Lung (tissue), 12 donors: ENCODE data around the gene PRDM10. TPM values are rescaled to one million over a fixed set of nuclear protein-coding genes. Genes with fewer than 3 reads are reported as not detected.

Source experiments
- ATAC-seq: fragments of 200-7000 bp; cut with Tn5 transposase; one replicate; pipeline ENCODE4 v1.9.1; 2020; ENCODE audit warnings: moderate number of reproducible peaks; ENCODE audit not compliant: insufficient read depth, low FRiP score
- DNase-seq, 3 donors: peaks; one replicate each; pipeline ENCODE4 v3.0.0-alpha.2; 2013 to 2017
- H3K27ac ChIP-seq, 2 donors: one replicate each; pipeline ENCODE4 v1.5.1; 2013; ENCODE audit warnings: mild to moderate bottlenecking in 2 of 2, moderate library complexity in 2 of 2, control low read depth in 1 of 2, inconsistent platforms in 1 of 2, low read depth in 1 of 2, low read length in 1 of 2
- H3K27me3 ChIP-seq, 3 donors: one replicate each; pipeline ENCODE4 v1.5.1; 2013; ENCODE audit warnings: low read length in 2 of 3; ENCODE audit not compliant: control insufficient read depth in 3 of 3, insufficient read depth in 3 of 3
- H3K36me3 ChIP-seq, 4 donors: one replicate each; pipeline ENCODE4 v1.5.1; 2013; ENCODE audit warnings: low read length in 4 of 4, mild to moderate bottlenecking in 1 of 4, moderate library complexity in 1 of 4; ENCODE audit not compliant: control insufficient read depth in 4 of 4, insufficient read depth in 4 of 4
- H3K4me1 ChIP-seq, 5 donors: one replicate each; pipeline ENCODE4 v1.5.1; 2013; ENCODE audit warnings: low read length in 5 of 5, mild to moderate bottlenecking in 2 of 5, moderate library complexity in 1 of 5; ENCODE audit not compliant: control insufficient read depth in 5 of 5, insufficient read depth in 5 of 5
- H3K4me3 ChIP-seq: one replicate; pipeline ENCODE4 v1.5.1; 2013; ENCODE audit warnings: mild to moderate bottlenecking, control low read depth, moderate library complexity
- H3K9ac ChIP-seq, 2 donors: one replicate each; pipeline ENCODE4 v1.5.1; 2013; ENCODE audit warnings: low read length in 2 of 2, control low read depth in 1 of 2; ENCODE audit not compliant: insufficient read depth in 1 of 2
- H3K9me3 ChIP-seq, 4 donors: one replicate each; pipeline ENCODE4 v1.5.1; 2013; ENCODE audit warnings: low read length in 3 of 4, mild to moderate bottlenecking in 1 of 4, moderate library complexity in 1 of 4; ENCODE audit not compliant: control insufficient read depth in 4 of 4, insufficient read depth in 3 of 4
- WGBS, 2 donors: extraction: QIAGEN DNeasy Blood & Tissue Kit; methylation state at CpG; one replicate each; pipeline ENCODE4 v1.1.7; 2013; 5-methylcytosine and 5-hydroxymethylcytosine counted together
- polyA plus RNA-seq, 2 donors: library from polyadenylated mRNA; stranded (reverse); fragments of 200-250 nt; gene quantifications; one replicate each; pipeline ENCODE4 v1.2.1, GENCODE V29; 2013
- total RNA-seq, 2 donors: library from RNA; depleted of rRNA in 1 of 2; stranded (reverse); fragments of >200 nt in 1 of 2; gene quantifications; one replicate each; pipeline ENCODE4 v1.2.1, GENCODE V29; 2014 to 2021
- TF ChIP-seq, protein P1 (sequence below): IDR thresholded peaks from 2 replicates; pipeline ENCODE4 v1.5.1; 2012; ENCODE audit warnings: mild to moderate bottlenecking; ENCODE audit errors: control extremely low read depth, extremely low read depth
- donor health status: control.
- donor health status: control.
- donor health status: Bipolar disorder and iron deficiency.
- donor health status: healthy.
- donor health status: DM: yes; HTN: yes; CAD: no.

PRDM10 gene
- total and polyA plus RNA-seq, 4 donors: 2.3 to 19.0 (median 5.7) TPM

DNA sequence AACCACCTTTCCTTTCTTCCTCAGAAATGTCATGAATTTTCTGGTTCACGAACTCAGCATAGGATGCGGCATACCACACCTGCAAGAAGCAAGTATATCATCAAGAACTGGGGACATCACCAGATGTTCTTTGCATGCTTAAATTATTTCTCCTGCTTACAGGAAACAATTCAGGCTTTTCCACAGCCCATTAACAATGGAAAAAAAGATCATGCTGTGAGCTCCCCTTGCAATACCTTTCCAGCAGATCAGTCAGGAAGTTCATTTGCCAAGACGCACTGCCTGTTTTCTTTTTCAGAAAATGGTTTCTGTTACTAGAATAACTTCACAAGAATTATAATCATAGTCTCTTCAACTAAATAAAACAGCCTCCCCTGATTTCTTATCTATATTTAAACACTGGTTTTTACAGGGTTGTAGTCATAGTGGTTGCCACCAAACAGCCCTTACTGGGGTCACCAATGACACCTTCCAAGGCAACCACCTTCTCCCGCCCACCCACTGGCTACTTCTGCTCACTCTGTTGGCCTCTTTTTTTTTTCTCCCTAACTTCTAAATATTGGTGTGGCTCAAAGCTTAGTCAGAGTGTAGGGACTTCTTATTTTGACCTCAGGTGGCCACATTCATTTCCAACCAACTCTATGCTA, 64.9 kb downstream of the PRDM10 start:
- H3K36me3 ChIP-seq: peaks cover 0 to 15% (median 12%) of the 10 kb centered on the region in 4 donors
- ATAC-seq: no peak
- no peak overlapping the region for H3K27ac ChIP-seq
- H3K4me3 ChIP-seq: no peak overlapping the region
- no peak for DNase-seq
- TF ChIP-seq, protein P1, sequence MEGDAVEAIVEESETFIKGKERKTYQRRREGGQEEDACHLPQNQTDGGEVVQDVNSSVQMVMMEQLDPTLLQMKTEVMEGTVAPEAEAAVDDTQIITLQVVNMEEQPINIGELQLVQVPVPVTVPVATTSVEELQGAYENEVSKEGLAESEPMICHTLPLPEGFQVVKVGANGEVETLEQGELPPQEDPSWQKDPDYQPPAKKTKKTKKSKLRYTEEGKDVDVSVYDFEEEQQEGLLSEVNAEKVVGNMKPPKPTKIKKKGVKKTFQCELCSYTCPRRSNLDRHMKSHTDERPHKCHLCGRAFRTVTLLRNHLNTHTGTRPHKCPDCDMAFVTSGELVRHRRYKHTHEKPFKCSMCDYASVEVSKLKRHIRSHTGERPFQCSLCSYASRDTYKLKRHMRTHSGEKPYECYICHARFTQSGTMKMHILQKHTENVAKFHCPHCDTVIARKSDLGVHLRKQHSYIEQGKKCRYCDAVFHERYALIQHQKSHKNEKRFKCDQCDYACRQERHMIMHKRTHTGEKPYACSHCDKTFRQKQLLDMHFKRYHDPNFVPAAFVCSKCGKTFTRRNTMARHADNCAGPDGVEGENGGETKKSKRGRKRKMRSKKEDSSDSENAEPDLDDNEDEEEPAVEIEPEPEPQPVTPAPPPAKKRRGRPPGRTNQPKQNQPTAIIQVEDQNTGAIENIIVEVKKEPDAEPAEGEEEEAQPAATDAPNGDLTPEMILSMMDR: no peak
- no peaks in the 10 kb centered on the region for H3K9me3 ChIP-seq
- H3K27me3 ChIP-seq: no peaks in the 10 kb centered on the region
- H3K9ac ChIP-seq: no peak overlapping the region
- no peaks in the 10 kb centered on the region for H3K4me1 ChIP-seq
- WGBS, 2 donors: 88 to 94% methylated on average over 4 of the region's 4 CpGs

DNA sequence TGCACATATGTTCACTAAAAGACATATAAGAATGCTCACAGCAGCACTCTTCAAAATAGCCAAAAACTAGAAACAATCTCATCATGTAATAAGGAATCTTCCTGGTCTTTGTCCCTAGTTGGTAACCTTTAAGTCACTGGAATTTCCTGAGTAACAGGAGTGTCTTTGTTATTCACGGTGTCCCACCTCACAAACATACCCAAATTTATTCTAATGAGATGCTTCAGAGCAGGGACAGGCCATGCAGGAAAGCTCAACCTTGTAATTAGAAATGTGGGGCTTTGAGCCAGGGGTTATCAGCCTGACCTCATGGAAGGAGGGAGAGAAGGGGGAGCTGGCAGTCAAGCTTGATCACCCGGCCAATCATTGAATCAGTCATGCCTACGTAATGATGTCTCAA, 66.9 kb downstream of the PRDM10 start:
- no peak overlapping the region for H3K4me3 ChIP-seq
- H3K27me3 ChIP-seq: no peaks in the 10 kb centered on the region
- no peak overlapping the region for H3K9ac ChIP-seq
- no peak overlapping the region for H3K27ac ChIP-seq
- ATAC-seq (no peak), DNase-seq (no peak)
- TF ChIP-seq, protein P1: no peak
- no peaks in the 10 kb centered on the region for H3K9me3 ChIP-seq
- H3K36me3 ChIP-seq: peaks cover 0 to 12% (median 8%) of the 10 kb centered on the region in 4 donors
- H3K4me1 ChIP-seq: no peaks in the 10 kb centered on the region
- 88 to 94% methylated on average over 3 of the region's 3 CpGs for WGBS, 2 donors

DNA sequence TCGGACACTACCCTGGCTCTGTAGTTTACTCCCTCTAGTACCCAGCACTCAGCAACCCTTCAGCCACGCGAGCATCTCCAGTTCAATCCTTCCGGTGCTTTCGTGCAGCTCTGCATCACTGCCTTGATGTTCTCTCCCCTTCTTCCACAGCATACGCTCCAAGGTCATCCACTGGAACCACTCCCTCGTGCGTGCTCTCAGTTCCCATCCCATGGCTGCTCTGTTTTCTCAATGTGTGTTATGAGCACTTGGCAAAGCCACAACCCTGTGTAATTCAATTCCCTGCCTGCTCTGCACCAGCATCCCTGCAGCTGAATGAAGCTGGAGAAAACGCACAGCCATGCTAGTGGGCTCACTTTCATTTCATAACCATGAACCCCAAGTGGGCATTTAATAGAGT, 68.7 kb downstream of the PRDM10 start:
- DNase-seq: no peak
- no peak overlapping the region for H3K27ac ChIP-seq
- no peaks in the 10 kb centered on the region for H3K27me3 ChIP-seq
- ATAC-seq: no peak
- H3K36me3 ChIP-seq: peaks cover 0 to 14% (median 11%) of the 10 kb centered on the region in 4 donors
- no peaks in the 10 kb centered on the region for H3K9me3 ChIP-seq
- H3K9ac ChIP-seq: no peak overlapping the region
- H3K4me1 ChIP-seq: no peaks in the 10 kb centered on the region
- H3K4me3 ChIP-seq: no peak overlapping the region
- TF ChIP-seq, protein P1: no peak
- 96 to 97% methylated on average over 9 of the region's 9 CpGs for WGBS, 2 donors

- DNase-seq (no peak), ATAC-seq (no peak)
- peaks cover 0 to 14% (median 11%) of the 10 kb centered on the region in 4 donors for H3K36me3 ChIP-seq
- H3K27me3 ChIP-seq: no peaks in the 10 kb centered on the region
- H3K4me3 ChIP-seq: no peak overlapping the region
- WGBS, 2 donors: 94 to 100% methylated on average over 1 of the region's 1 CpG
- H3K4me1 ChIP-seq: no peaks in the 10 kb centered on the region
- no peak overlapping the region for H3K9ac ChIP-seq
- no peak overlapping the region for H3K27ac ChIP-seq
- TF ChIP-seq, protein P1: no peak
- no peaks in the 10 kb centered on the region for H3K9me3 ChIP-seq
Measured at GRCh38 chr11:129933262-129933661, 69.4 kb downstream of the PRDM10 start.
